HFFc6 (cell line): Measurements from ENCODE around the gene TRPT1. TPM values are rescaled to one million over a fixed set of nuclear protein-coding genes. Genes with fewer than 3 reads are reported as not detected.

Experiments used
- DNase-seq: peaks from one replicate; pipeline ENCODE4 v3.0.0-alpha.2; 2018
- H3K27ac Mint-ChIP-seq: 2 replicates; pipeline ENCODE4 v1.8.0; 2020; ENCODE audit warnings: mild to moderate bottlenecking, mixed read lengths
- H3K27me3 Mint-ChIP-seq: 2 replicates; pipeline ENCODE4 v1.8.0; 2021; ENCODE audit warnings: mild to moderate bottlenecking, moderate library complexity, mixed read lengths; ENCODE audit not compliant: insufficient read depth
- H3K36me3 Mint-ChIP-seq: 2 replicates; pipeline ENCODE4 v1.8.0; 2021; ENCODE audit warnings: low read depth, mixed read lengths
- H3K4me1 Mint-ChIP-seq: 2 replicates; pipeline ENCODE4 v1.8.0; 2020; ENCODE audit warnings: low read depth, mixed read lengths
- H3K4me3 Mint-ChIP-seq: 2 replicates; pipeline ENCODE4 v1.8.0; 2020; ENCODE audit warnings: mild to moderate bottlenecking, moderate library complexity, mixed read lengths
- H3K9me3 Mint-ChIP-seq: 2 replicates; pipeline ENCODE4 v1.8.0; 2020; ENCODE audit warnings: mild to moderate bottlenecking, mixed read lengths
- CTCF ChIP-seq: fragments of 200-600 bp; sonication (generic); IDR thresholded peaks from 2 replicates; pipeline ENCODE4 v1.5.0; 2021; ENCODE audit warnings: antibody characterized with exemption, mild to moderate bottlenecking
- total RNA-seq, 6 experiments: library from RNA; stranded (reverse); fragmentation: NEBNext Ultra II Directional; extraction: Animal tissue kit (Norgen Biotek cat#: 25700); gene quantifications; 2 replicates in 1 of 6; 3 replicates in 5 of 6; pipeline ENCODE4 v1.2.3, GENCODE V29; 2021

Gene TRPT1
- total RNA-seq, 6 experiments from 2014 or later = 32.6 to 41.1 (median 39.7) TPM

GRCh38 chr11:64198511-64198910, 27.5 kb downstream of the TRPT1 start:
- H3K9me3 Mint-ChIP-seq = no peaks in the 10 kb centered on the region
- no peak overlapping the region for H3K27ac Mint-ChIP-seq
- H3K27me3 Mint-ChIP-seq = no peaks in the 10 kb centered on the region
- no peak for TF ChIP-seq CTCF
- no peak for DNase-seq
- H3K36me3 Mint-ChIP-seq = peaks cover 41% of the 10 kb centered on the region
- no peak overlapping the region for H3K4me3 Mint-ChIP-seq
- H3K4me1 Mint-ChIP-seq = peaks cover 9% of the 10 kb centered on the region

- DNase-seq = no peak
- H3K4me3 Mint-ChIP-seq = no peak overlapping the region
- no peak for TF ChIP-seq CTCF
- no peak overlapping the region for H3K27ac Mint-ChIP-seq
- H3K27me3 Mint-ChIP-seq = no peaks in the 10 kb centered on the region
- H3K9me3 Mint-ChIP-seq = no peaks in the 10 kb centered on the region
- H3K36me3 Mint-ChIP-seq = peaks cover 34% of the 10 kb centered on the region
- peaks cover 4% of the 10 kb centered on the region for H3K4me1 Mint-ChIP-seq
These were observed 29.4 kb downstream of the TRPT1 start for GRCh38 chr11:64196626-64197025.

- Mint-ChIP-seq H3K4me1 (peaks cover 6% of the 10 kb centered on the region), H3K27ac (no peak overlapping the region), H3K9me3 (no peaks in the 10 kb centered on the region), H3K4me3 (no peak overlapping the region), H3K27me3 (no peaks in the 10 kb centered on the region), H3K36me3 (peaks cover 29% of the 10 kb centered on the region)
- no peak for TF ChIP-seq CTCF
- DNase-seq = no peak
These were observed 33.6 kb downstream of the TRPT1 start for GRCh38 chr11:64192434-64192833.

GRCh38 chr11:64186492-64187165, 39.4 kb downstream of the TRPT1 start:
- Mint-ChIP-seq H3K9me3 (no peaks in the 10 kb centered on the region), H3K27ac (no peak overlapping the region), H3K36me3 (peaks cover 11% of the 10 kb centered on the region; the same call in 1 of the 2 replicates), H3K27me3 (no peaks in the 10 kb centered on the region; the same call in 1 of the 2 replicates), H3K4me3 (no peak overlapping the region), H3K4me1 (peaks cover 36% of the 10 kb centered on the region)
- no peak for TF ChIP-seq CTCF
- DNase-seq = no peak

GRCh38 chr11:64185693-64186491, 40.1 kb downstream of the TRPT1 start, which contains the start of gene STIP1:
STIP1 (plus strand) TSS chr11:64186171; CDS start chr11:64186262, 91 bp downstream.
- Mint-ChIP-seq H3K27ac (peak within 1 kb of the TSS; percentile 97), H3K9me3 (no peaks in the 10 kb centered on the region), H3K4me3 (peak within 1 kb of the TSS; percentile 96), H3K4me1 (peaks cover 43% of the 10 kb centered on the region), H3K27me3 (no peaks in the 10 kb centered on the region; the same call in 1 of the 2 replicates), H3K36me3 (peaks cover 11% of the 10 kb centered on the region; the same call in 1 of the 2 replicates)
- peak; percentile 56 for TF ChIP-seq CTCF
- DNase-seq = peak; percentile 100
